Activated CD8-positive, alpha-beta memory T cell treated with anti-CD3 and anti-CD28 coated beads for 24 hours (primary cell): ENCODE data around the gene DOCK9.

Source experiments
- DNase-seq: peaks from one replicate; pipeline ENCODE4 v3.0.0-alpha.2; 2020

The DOCK9 gene

GRCh38 chr13:98942997-98943396 is 34.9 kb downstream of the DOCK9 start:
- no peak for DNase-seq

GRCh38 chr13:98942485-98942884 is 35.4 kb downstream of the DOCK9 start:
- no peak for DNase-seq

- no peak for DNase-seq
Measured at GRCh38 chr13:98941536-98941935, 36.3 kb downstream of the DOCK9 start.

GRCh38 chr13:98941126-98941525 is 36.7 kb downstream of the DOCK9 start:
- DNase-seq: no peak

GRCh38 chr13:98940325-98941001 is 37.4 kb downstream of the DOCK9 start:
- no peak for DNase-seq

- no peak for DNase-seq
Measured at GRCh38 chr13:98939660-98940191, 38.1 kb downstream of the DOCK9 start.

- no peak for DNase-seq
Measured at GRCh38 chr13:98938801-98939200, 39.1 kb downstream of the DOCK9 start.

- DNase-seq: no peak
Measured at GRCh38 chr13:98937911-98938381, 39.9 kb downstream of the DOCK9 start.

GRCh38 chr13:98934243-98934642 is 43.6 kb downstream of the DOCK9 start:
- no peak for DNase-seq

- DNase-seq: no peak
Measured at GRCh38 chr13:98930151-98930591, 47.7 kb downstream of the DOCK9 start.

- no peak for DNase-seq
Measured at GRCh38 chr13:98927951-98928927, 49.6 kb downstream of the DOCK9 start.

GRCh38 chr13:98925949-98926348 is 51.9 kb downstream of the DOCK9 start:
- no peak for DNase-seq

GRCh38 chr13:98923641-98924397 is 54.0 kb downstream of the DOCK9 start:
- no peak for DNase-seq

GRCh38 chr13:98922306-98922705 is 55.6 kb downstream of the DOCK9 start:
- no peak for DNase-seq

- DNase-seq: no peak
Measured at GRCh38 chr13:98921786-98922185, 56.1 kb downstream of the DOCK9 start.

- no peak for DNase-seq
Measured at GRCh38 chr13:98921015-98921580, 56.8 kb downstream of the DOCK9 start.

GRCh38 chr13:98919566-98919965 is 58.3 kb downstream of the DOCK9 start:
- no peak for DNase-seq

GRCh38 chr13:98918771-98919170 is 59.1 kb downstream of the DOCK9 start:
- no peak for DNase-seq

- no peak for DNase-seq
Measured at GRCh38 chr13:98917116-98917515, 60.7 kb downstream of the DOCK9 start.

GRCh38 chr13:98916403-98916802 is 61.5 kb downstream of the DOCK9 start:
- DNase-seq: no peak

- no peak for DNase-seq
Measured at GRCh38 chr13:98915981-98916380, 61.9 kb downstream of the DOCK9 start.

- DNase-seq: no peak
Measured at GRCh38 chr13:98915563-98915962, 62.3 kb downstream of the DOCK9 start.
